ENCODE results near the gene ELAVL1. TPM values are rescaled to one million over a fixed set of nuclear protein-coding genes. Genes with fewer than 3 reads are reported as not detected.
"Not testable (repeated sequence)": the region's sequence is repeated elsewhere in the genome, so short reads cannot be mapped to it uniquely, and the experiment has no call there.

The ELAVL1 gene
- total RNA-seq, 1 donor from 2014 or later: 108 TPM

- no peaks in the 10 kb centered on the region for H3K9me3 Mint-ChIP-seq
- H3F3A ChIP-seq (ENCODE audit: low read depth): peaks cover 35% of the 10 kb centered on the region
- peaks cover 19% of the 10 kb centered on the region for H3K36me3 Mint-ChIP-seq
- no peak overlapping the region for H3K27ac Mint-ChIP-seq
- no peak overlapping the region for H3K9ac ChIP-seq
- no peaks in the 10 kb centered on the region for H3K9me3 ChIP-seq (ENCODE audit: low read depth)
- no peaks in the 10 kb centered on the region for H3K4me1 ChIP-seq
- TF ChIP-seq EZH2phosphoT487 (IDR thresholded peaks at IDR 0.05) (no peak), CTCF (IDR thresholded peaks at IDR 0.05) (no peak)
- H2AFZ ChIP-seq (replicated peaks): no peak overlapping the region
- H3K4me2 ChIP-seq: no peak overlapping the region
- no peaks in the 10 kb centered on the region for H3K27me3 Mint-ChIP-seq (ENCODE audit: insufficient read depth, low read depth)
- peaks cover 4% of the 10 kb centered on the region for H3K36me3 ChIP-seq
- H3K4me3 Mint-ChIP-seq: no peak overlapping the region
- H3K27ac ChIP-seq: no peak overlapping the region
- DNase-seq (ENCODE audit: low spot score): no peak
- no peak overlapping the region for H3K4me3 ChIP-seq
- no peaks in the 10 kb centered on the region for H3K27me3 ChIP-seq
- peaks cover 22% of the 10 kb centered on the region for H4K20me1 ChIP-seq (ENCODE audit: low read depth)
- no peaks in the 10 kb centered on the region for H3K79me2 ChIP-seq (ENCODE audit: low read depth)
- H3K4me1 Mint-ChIP-seq: no peaks in the 10 kb centered on the region
These were observed 42.7 kb downstream of the ELAVL1 start for GRCh38 chr19:7962644-7963268.

- Histone ChIP-seq H3K9ac (no peak overlapping the region), H3K4me2 (no peak overlapping the region), H3K27ac (no peak overlapping the region), H2AFZ (replicated peaks) (no peak overlapping the region), H3K4me1 (no peaks in the 10 kb centered on the region), H3F3A (ENCODE audit: low read depth) (peaks cover 39% of the 10 kb centered on the region), H3K36me3 (peaks cover 4% of the 10 kb centered on the region), H4K20me1 (ENCODE audit: low read depth) (peaks cover 20% of the 10 kb centered on the region), H3K9me3 (ENCODE audit: low read depth) (no peaks in the 10 kb centered on the region), H3K4me3 (no peak overlapping the region), H3K27me3 (no peaks in the 10 kb centered on the region), H3K79me2 (ENCODE audit: low read depth) (no peaks in the 10 kb centered on the region)
- no peaks in the 10 kb centered on the region for H3K27me3 Mint-ChIP-seq (ENCODE audit: insufficient read depth, low read depth)
- no peak overlapping the region for H3K27ac Mint-ChIP-seq
- TF ChIP-seq EZH2 (IDR thresholded peaks at IDR 0.05): no peak
- no peaks in the 10 kb centered on the region for H3K9me3 Mint-ChIP-seq
- no peaks in the 10 kb centered on the region for H3K4me1 Mint-ChIP-seq
- DNase-seq (ENCODE audit: low spot score): no peak
- peaks cover 13% of the 10 kb centered on the region for H3K36me3 Mint-ChIP-seq
- H3K4me3 Mint-ChIP-seq: no peak overlapping the region
These were observed 43.4 kb downstream of the ELAVL1 start for GRCh38 chr19:7961920-7962626.

DNA sequence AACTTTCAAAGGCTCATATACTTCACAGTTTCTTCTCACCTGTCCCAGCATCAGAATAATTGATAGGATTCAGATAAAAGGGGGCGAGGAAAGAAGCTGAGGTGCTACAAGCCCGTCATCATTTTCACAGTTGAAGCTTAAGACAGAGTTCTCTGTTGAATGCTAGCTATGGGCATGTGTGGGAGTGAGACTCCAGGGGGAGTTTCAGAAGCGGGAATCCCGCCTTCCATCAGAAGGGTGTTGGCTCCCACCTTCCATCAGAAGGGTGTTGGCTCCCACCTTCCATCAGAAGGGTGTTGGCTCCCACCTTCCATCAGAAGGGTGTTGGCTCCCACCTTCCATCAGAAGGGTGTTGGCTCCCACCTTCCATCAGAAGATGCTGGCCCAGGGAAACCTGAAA lies 44.4 kb downstream of the ELAVL1 start:
- not testable (repeated sequence) for H3K36me3 Mint-ChIP-seq; H3K4me3 Mint-ChIP-seq; H3K79me2 ChIP-seq (ENCODE audit: low read depth); H3K27ac Mint-ChIP-seq; H3K4me1 Mint-ChIP-seq; H3K9me3 ChIP-seq (ENCODE audit: low read depth); H3K4me1 ChIP-seq; H3K36me3 ChIP-seq; H2AFZ ChIP-seq (replicated peaks); H3K27me3 ChIP-seq; H3K4me2 ChIP-seq; H3K9me3 Mint-ChIP-seq; H3K27me3 Mint-ChIP-seq (ENCODE audit: insufficient read depth, low read depth); DNase-seq (ENCODE audit: low spot score); H3K4me3 ChIP-seq
- peak overlapping the region; percentile 29 for H3K27ac ChIP-seq
- H4K20me1 ChIP-seq (ENCODE audit: low read depth): peaks cover 20% of the 10 kb centered on the region
- peak overlapping the region; percentile 13 for H3K9ac ChIP-seq
- H3F3A ChIP-seq (ENCODE audit: low read depth): peaks cover 42% of the 10 kb centered on the region

DNA sequence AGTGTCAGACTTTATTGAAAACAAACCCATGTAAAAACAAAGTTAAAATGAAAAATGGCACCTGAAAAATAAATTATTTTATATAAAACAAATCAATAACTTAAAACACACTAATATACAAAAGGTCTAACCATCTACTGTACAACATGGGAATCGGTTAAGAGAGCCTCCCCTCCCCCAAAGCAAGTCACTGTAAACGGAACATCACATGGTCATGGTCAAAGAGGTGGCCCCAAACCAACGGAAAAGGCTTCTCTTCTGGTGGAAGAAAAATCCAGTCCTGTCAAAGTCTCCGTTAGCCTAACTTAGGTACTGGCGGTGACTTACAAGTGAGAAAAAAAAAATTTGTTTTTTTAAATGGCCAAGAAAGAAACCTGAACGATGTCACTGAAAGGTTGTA lies 46.2 kb downstream of the ELAVL1 start:
- H3K9me3 Mint-ChIP-seq: no peaks in the 10 kb centered on the region
- Histone ChIP-seq H3K9me3 (ENCODE audit: low read depth) (no peaks in the 10 kb centered on the region), H3K4me1 (no peaks in the 10 kb centered on the region), H3K79me2 (ENCODE audit: low read depth) (no peaks in the 10 kb centered on the region), H4K20me1 (ENCODE audit: low read depth) (peaks cover 16% of the 10 kb centered on the region), H3K4me3 (no peak overlapping the region), H3K4me2 (no peak overlapping the region), H3K36me3 (peaks cover 4% of the 10 kb centered on the region), H3K27me3 (no peaks in the 10 kb centered on the region), H3K9ac (no peak overlapping the region), H3K27ac (no peak overlapping the region), H2AFZ (replicated peaks) (no peak overlapping the region), H3F3A (ENCODE audit: low read depth) (peaks cover 37% of the 10 kb centered on the region)
- DNase-seq (ENCODE audit: low spot score): no peak
- no peak for TF ChIP-seq EZH2phosphoT487 (IDR thresholded peaks at IDR 0.05)
- no peak for TF ChIP-seq EZH2 (IDR thresholded peaks at IDR 0.05)
- no peak for TF ChIP-seq CTCF (IDR thresholded peaks at IDR 0.05)
- no peak overlapping the region for H3K4me3 Mint-ChIP-seq
- peaks cover 3% of the 10 kb centered on the region for H3K27me3 Mint-ChIP-seq (ENCODE audit: insufficient read depth, low read depth)
- H3K27ac Mint-ChIP-seq: no peak overlapping the region
- H3K4me1 Mint-ChIP-seq: no peaks in the 10 kb centered on the region
- peaks cover 8% of the 10 kb centered on the region for H3K36me3 Mint-ChIP-seq

Measured in neural progenitor cell (in vitro differentiated cells).